GM13977 (cell line): ENCODE results near the gene SP2.
"Not testable (repeated sequence)": the region's sequence is repeated elsewhere in the genome, so short reads cannot be mapped to it uniquely, and the experiment has no call there.

Experiments
- DNase-seq: peaks from one replicate; pipeline ENCODE4 v3.0.0; 2012; ENCODE audit warnings: low spot score
- in situ Hi-C: fragments of 300-500 bp; cut with MboI; formaldehyde crosslinking; loops from one replicate; pipeline ENCODE4 v1.12.0; 2022; ENCODE audit warnings: low sequenced_read_pairs, low pct_unique_long_range_greater_than_20kb, mixed read lengths, inconsistent platforms; ENCODE audit not compliant: unreplicated experiment
- TF ChIP-seq, protein P1 (sequence below): IDR thresholded peaks from 2 replicates; pipeline ENCODE4 v1.5.1; 2012; ENCODE audit warnings: mild to moderate bottlenecking, control low read depth; ENCODE audit not compliant: insufficient read depth; ENCODE audit errors: extremely low read depth, missing control alignments

The SP2 gene

DNA sequence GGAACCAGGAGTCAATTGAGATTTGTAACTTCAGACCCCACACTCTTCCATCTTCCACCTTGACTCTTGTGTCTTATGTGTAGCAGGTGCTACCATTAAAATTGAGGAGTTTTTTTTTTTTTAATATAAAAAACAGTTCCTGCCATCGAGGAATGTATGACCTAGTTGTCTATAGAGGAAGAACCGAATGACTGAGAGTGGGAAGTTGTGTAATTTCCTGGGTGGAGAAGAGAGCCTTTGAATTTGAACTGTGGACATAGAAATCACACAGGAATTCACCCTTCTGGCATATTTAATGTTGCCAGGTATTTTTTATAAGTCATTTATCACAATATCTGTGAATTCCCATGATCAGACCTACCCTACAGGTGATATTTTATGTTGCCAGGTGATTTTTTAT, 22.0 kb downstream of the SP2 start:
- TF ChIP-seq, protein P1, sequence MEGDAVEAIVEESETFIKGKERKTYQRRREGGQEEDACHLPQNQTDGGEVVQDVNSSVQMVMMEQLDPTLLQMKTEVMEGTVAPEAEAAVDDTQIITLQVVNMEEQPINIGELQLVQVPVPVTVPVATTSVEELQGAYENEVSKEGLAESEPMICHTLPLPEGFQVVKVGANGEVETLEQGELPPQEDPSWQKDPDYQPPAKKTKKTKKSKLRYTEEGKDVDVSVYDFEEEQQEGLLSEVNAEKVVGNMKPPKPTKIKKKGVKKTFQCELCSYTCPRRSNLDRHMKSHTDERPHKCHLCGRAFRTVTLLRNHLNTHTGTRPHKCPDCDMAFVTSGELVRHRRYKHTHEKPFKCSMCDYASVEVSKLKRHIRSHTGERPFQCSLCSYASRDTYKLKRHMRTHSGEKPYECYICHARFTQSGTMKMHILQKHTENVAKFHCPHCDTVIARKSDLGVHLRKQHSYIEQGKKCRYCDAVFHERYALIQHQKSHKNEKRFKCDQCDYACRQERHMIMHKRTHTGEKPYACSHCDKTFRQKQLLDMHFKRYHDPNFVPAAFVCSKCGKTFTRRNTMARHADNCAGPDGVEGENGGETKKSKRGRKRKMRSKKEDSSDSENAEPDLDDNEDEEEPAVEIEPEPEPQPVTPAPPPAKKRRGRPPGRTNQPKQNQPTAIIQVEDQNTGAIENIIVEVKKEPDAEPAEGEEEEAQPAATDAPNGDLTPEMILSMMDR = no peak
- DNase-seq = no peak

DNA sequence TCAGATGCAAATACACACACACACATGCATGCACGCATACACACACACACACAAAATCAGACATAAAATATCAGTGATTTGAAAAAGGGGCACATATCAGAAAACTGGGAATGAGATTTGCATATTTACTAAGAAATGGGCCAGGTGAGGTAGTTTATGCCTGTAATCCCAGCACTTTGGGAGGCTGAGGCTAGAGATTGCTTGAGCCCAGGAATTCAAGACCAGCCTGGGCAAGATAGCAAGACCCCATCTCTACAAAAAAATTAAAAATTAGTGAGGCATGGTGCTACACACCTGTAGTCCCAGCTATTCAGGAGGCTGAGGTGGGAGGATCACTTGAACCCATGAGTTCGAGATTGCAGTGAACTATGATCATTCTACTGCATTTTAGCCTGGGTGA, 23.0 kb downstream of the SP2 start:
- TF ChIP-seq, protein P1 = no peak
- in situ Hi-C loops = no loop called here
- DNase-seq = no peak

More for the DNA sequence above, 22.0 kb downstream of the SP2 start:
- in situ Hi-C loops = no loop called here

DNA sequence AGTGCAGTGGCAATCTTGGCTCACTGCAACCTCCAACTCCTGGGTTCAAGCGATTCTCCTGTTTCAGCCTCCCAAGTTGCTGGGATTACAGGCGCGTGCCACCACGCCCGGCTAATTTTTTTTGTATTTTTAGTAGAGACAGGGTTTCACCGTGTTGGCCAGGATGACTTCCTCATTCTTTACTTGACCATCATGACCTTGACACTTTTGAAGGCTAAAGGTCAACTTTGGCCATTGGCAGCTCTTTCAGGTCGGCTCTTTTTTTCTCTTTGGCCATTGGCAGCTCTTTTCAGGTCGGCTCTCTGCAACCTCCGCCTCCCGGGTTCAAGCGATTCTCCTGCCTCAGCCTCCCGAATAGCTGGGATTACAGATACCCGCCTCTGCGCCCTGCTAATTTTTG, 23.9 kb downstream of the SP2 start:
- DNase-seq, in situ Hi-C loops: not testable (repeated sequence)

DNA sequence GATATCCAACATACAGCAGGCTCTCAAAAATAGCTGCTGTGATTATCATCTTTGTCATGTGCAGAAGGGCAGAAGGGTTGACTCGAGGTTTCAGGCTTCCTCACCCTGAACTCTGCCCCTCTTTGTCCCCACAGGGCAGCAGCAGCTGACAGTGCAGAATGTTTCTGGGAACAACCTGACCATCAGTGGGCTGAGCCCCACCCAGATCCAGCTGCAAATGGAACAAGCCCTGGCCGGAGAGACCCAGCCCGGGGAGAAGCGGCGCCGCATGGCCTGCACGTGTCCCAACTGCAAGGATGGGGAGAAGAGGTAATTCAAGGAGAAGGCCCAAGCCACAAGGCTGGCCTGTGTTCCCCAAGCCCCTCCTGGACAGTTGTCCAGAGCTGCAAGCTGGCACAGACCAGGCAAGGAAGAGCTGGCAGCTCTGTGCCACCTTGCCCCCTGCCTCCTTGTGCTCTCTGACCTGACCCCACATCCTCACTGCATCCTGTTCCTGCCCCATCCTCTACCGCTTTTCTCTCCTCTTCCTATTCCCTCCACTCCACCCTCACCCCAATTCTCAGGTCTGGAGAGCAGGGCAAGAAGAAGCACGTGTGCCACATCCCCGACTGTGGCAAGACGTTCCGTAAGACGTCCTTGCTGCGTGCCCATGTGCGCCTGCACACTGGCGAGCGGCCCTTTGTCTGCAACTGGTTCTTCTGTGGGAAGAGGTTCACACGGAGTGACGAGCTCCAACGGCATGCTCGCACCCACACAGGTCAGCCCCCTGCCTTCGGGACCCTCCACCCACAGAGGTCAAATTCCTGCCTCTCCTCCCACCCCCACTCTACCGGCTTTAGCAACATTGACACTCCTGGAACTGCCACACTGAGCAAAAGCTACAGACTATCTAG, 29.0 kb downstream of the SP2 start:
- no peak for DNase-seq
- in situ Hi-C loops = no loop called here
- TF ChIP-seq, protein P1 = no peak

DNA sequence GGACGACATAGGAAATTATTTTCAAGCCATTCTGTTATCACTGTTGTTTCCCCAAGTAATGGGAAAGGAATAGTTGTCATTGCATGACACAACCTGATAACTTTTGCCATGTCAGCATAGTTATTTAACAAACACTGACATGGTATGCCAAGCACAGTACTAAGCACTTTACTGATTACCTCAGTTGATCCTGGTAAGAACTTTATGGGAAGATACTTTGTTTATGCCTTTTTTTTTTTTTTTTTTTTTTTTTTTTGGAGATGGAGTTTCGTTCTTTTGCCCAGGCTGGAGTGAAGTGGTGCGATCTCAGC, 29.6 kb downstream of the SP2 start:
- in situ Hi-C loops = no loop called here
- no peak for DNase-seq
- TF ChIP-seq, protein P1 = no peak

GRCh38 chr17:47927821-47928400, 31.9 kb downstream of the SP2 start:
- DNase-seq = no peak
- in situ Hi-C loops = no loop called here
- TF ChIP-seq, protein P1 = no peak

DNA sequence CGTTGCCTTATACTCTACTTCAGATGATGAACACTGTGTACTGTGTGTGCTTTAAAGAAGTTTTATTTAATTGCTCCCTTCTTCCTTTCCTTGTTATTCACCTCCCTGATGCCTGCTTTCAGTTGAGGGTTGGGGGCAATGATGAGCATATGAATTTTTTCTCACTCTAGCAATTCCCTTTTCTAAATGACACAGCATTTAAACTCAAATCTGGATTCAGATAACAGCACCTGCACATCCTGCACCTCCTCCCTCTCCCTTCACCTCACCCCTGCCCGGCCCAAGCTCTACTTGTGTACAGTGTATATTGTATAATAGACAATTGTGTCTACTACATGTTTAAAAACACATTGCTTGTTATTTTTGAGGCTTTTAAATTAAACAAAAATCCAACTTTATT, 32.4 kb downstream of the SP2 start:
- TF ChIP-seq, protein P1 = no peak
- in situ Hi-C loops = no loop called here

More for the DNA sequence above, 32.4 kb downstream of the SP2 start:
- no peak for DNase-seq
